Activated T-cell treated with anti-CD3 and anti-CD28 coated beads for 48 hours (primary cell): ENCODE results near the gene MYO16.

Experiments used
- DNase-seq: peaks from one replicate; pipeline ENCODE4 v3.0.0-alpha.2; 2020; ENCODE audit warnings: low read depth

Gene MYO16

GRCh38 chr13:108663710-108664109 lies 34.3 kb downstream of the MYO16 start:
- DNase-seq: no peak

DNA sequence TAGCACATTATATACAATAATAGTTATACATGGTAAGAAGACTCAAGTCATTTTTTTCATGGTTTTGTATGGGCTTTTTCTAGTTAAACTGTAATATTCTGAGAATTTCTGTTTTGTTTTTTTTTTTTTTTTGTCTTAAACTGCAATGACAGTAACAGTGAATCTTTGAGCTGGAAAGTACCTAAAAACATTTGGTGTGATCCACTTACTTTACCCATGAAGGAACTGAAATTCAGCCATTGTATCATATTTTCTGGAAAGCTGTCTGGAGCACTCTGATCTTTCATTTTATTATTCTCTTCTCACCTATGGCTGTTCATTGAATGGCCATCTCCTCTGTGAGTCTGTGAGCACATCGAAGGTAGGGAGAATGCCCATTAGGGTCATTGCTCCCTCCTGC lies 37.8 kb downstream of the MYO16 start:
- DNase-seq: no peak

DNA sequence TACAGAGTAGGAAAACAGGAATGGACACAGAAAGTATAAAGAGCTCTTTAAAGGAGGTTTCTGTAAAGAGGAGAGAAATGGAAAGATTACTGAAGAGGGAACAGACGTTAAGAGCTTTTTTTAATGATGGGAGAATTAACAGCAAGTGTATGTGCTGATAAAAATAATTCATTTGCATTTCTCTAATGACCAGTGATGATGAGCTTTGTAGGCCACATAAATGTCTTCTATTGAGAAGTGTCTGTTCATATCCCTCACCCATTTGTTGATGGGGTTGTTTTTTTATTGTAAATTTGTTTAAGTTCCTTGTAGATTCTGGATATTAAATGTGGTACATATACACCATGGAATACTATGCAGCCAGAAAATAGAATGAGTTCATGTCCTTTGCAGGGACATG lies 40.0 kb downstream of the MYO16 start:
- DNase-seq: no peak

DNA sequence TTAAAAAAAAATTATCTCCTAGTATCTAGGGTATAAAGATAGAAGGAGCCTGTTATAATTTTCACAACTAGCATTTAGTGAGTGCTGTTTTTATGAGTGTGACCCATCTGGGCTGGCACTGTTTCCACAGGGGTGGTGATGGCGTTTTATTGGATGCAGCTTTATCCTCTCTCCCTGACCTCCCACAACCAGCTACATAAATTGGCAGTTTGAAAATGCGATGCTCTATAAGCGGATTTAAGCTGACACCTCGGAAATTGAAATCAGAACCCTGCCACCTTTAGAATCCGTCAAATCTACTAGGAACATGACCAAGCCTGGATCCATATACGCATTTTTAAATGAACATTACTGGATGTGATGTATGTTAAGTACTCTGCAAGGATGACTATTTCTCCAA lies 44.9 kb downstream of the MYO16 start:
- DNase-seq: no peak

DNA sequence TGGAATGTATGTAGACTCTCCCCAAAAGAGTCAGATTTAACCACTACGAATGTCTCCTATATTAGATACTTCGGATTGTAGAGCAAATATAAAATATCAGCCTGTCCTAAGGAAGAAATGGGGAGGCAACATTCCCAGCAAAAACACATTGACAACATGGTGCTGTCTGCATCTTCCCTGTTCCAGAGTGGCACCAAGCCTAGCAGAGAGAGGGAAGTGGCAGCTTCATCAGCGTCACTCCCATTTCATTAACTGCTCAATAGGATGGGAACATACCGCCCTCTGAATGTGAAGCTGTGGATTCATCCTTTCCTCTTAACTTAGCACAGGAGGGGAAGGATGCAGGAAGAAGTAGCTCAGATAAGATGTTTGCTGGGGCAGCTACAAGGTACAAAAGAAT lies 45.4 kb downstream of the MYO16 start:
- DNase-seq: no peak

DNA sequence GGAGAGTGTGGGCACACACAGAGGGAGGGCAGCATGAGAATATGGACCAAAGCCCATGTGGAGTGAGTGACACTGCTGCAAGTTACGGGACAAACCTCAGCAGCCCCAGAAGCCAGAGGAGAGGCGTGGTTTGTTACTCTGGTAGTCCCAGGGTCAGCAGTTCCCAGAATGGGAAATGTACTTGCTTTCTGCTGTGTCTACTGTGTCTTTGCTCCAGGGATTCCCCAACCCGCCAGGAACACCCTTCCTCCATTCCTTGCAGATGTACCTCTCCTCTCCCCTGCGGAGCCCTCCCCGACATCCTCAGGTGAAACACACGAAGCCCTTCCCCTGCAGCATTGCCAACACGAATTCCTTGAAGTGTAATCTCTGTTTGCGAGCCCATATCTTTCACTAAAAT lies 47.2 kb downstream of the MYO16 start:
- DNase-seq: no peak

DNA sequence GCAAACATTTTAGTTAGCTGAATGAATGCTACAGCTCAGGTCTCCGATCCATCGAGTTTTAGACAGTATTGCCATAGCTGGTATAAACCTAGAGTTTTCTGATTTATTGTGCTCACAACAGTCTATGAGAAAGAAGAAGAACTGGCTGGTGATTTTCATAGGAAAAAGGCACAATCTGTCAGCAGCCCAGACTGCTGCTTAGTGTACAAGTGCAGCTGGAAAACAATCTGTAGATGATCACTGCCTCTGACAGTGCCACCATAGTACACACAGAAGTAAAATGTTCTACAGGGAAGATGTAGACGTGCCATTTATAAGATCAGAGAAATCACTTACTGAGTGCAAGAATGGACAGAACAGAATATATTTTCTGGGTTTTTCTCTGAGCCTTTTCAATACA lies 48.4 kb downstream of the MYO16 start:
- DNase-seq: no peak

- DNase-seq: no peak
These were observed 50.6 kb downstream of the MYO16 start for GRCh38 chr13:108680011-108680410.

DNA sequence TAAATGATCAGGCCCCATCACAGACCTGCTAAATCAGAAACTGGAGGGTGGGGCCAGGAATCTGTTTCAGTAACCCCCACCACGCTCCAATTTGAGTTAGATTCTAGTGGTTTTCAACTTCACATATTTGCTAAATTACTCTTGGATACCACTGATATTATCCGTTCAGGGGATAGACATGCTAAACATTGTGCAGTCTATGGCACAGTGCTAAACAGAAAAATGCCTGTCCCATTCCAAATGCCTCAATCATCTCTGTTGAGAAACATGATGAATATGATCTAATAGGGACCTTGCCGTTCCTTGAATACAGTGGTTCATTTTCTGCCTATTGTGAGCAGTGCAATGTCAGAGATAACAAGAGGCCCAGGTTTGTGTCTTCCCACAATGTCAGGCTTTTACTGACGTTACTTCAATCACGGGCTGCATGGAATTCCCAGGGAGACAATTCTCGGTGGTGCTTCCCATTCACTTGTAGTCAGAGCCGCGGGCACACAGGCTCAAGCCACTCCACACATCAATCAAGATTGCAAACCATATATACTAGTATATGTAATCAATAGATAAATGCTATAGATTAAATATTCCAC lies 52.7 kb downstream of the MYO16 start:
- DNase-seq: no peak

- DNase-seq: no peak
These were observed 53.3 kb downstream of the MYO16 start for GRCh38 chr13:108682714-108683113.

DNA sequence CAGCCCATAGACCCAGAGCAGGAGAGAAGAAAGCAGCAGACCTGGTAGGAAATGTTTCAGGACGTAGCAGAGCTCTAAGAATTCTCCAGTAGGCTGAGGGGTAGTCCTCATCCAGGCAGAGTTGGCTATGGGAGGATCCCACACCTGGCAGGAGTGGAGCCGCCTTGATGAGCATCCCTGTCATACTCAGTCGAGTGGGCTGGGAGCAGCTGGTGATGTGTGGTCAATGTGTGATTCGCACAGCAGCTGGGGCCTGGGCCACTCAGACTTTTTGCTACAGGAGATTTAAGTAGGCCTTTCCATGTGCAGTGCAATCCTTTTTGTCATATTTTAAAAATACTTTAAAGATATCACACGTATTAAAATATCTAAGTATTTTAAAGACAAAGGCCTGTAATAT lies 56.6 kb downstream of the MYO16 start:
- no peak for DNase-seq

GRCh38 chr13:108690726-108691125 lies 61.3 kb downstream of the MYO16 start:
- DNase-seq: no peak

- DNase-seq: no peak
These were observed 71.2 kb downstream of the MYO16 start for GRCh38 chr13:108700422-108701170.

GRCh38 chr13:108702171-108702570 lies 72.8 kb downstream of the MYO16 start:
- no peak for DNase-seq

DNA sequence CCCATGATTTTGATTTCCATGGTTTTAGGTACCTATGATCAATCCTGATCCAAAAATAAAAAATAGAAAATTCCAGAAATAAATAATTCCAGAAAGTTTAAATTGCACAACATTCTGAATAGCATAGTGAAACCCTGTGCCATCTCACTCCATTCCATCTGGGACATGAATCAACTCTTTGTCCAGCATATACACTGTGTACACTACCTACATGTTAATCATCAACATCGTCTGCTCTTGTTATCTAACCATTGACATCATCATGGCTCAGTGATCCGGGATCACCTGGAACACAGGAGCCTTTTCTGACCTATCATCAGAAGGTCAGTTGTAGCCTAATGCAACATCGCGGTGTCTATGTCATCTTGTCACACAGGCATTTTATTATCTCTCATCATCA lies 75.6 kb downstream of the MYO16 start:
- DNase-seq: no peak

DNA sequence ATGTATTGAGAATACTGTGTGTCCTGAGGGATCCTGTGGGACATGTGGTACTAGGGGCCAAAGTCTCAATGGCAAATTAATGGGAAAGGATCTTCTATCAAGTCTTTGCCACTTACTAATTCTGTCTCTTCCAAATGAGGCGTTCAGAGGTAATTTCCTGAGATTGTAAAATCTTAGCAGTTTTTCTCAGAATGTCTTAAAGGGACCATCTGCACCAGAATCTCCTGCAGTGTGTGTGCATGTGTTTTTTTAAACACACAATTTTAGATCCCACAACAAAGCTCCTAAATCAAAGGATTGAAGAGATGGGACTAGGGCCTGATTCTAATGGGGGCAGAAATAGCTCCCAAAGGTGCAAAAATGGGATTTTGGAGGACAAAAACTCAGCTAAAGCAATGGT lies 78.2 kb downstream of the MYO16 start:
- no peak for DNase-seq

DNA sequence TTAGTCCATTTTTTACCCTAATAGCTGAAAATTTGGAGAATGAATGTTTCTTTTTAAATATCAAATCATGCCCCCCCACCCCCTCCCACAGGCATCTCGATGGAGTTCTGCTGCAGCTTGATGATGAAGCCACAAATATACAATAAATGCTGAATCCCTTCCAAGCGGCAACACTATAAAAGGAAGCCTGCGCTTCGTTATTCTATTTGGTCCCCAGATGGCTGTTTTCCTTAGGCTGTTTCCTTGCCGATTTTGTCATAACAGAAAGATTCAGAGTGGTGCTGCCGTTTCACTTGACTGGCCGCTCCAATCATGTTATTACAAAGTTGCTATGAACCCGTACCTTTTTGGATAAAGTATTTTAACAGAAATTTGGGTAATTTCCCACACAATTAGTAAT lies 79.5 kb downstream of the MYO16 start:
- DNase-seq: no peak

DNA sequence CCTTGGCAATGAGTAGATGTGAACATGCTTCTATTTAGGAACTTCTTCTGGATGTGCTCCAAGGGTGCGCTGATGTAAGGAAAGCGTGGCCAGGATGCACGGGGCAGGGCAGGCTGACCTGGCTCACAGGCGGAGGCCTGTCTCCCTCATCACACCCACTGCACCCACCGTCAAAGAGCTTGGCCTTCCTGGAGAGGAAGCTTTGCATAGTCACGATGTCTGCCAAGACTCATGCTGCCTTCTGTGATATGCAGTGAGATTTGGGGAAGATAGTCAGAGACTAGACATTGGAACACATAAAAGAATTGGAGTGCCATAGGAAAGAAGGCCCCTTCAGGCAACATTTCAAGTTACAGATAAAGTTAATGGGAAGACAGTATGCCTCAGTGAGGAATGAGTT lies 82.0 kb downstream of the MYO16 start:
- no peak for DNase-seq

GRCh38 chr13:108725471-108725870 lies 96.1 kb downstream of the MYO16 start:
- no peak for DNase-seq

DNA sequence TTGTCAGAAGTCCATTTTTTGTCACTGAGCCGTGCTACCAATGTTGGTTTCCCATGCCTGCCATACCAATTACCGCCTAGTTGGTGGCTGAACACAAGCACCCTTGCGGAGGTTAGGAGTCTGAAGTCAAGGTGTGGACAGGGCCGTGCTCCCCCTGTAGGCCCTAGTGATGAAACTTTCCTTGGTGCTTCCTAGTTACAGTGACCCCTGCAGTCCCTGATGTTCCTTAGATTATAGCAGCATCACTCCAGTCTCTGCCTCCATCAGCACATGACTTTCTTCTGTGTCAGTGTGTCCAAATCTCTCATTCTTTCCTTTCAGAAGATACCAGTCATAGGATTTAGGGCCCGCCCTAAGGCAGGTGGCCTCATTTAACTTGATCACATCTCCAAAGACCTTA lies 99.0 kb downstream of the MYO16 start:
- DNase-seq: no peak

GRCh38 chr13:108733022-108733560 lies 103.7 kb downstream of the MYO16 start:
- DNase-seq: no peak

DNA sequence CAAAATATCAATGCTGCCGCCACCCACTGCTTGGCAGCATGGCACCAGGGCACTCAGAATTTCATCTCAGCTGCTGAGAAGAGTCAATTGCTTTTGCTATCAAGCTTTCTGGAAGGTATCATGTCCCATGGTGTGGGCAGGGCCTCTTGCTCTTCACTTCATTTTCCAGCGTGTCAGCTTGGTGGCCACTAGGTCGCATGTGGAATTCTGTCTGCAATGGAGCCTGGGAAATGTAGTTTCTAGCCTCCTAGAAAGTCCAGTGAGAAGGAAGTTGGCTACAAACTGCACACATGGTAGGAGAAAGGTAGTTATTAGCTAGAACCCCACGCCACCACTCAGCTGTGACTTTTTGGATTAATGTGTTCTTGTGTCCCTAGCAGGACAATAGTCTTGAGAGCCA lies 105.3 kb downstream of the MYO16 start:
- DNase-seq: no peak

DNA sequence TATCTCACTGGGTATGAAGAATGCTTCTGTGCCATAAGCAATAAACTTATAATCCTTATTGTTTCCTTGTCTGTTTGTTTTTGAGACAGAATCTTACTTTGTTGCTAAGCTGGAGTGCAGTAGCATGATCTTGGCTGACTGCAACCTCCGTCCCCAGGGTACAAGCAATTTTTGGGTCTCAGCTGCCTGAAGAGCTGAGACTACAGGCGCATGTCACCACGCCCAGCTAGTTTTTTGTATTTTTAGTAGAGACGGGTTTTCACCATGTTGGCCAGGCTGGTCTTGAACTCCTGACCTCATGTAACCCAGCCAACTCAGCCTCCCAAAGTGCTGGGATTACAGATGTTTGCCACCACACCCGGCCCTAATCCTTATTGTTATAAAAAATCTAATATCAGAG lies 112.5 kb downstream of the MYO16 start:
- no peak for DNase-seq
